ENCODE measurements around the gene HELZ2. TPM values are rescaled to one million over a fixed set of nuclear protein-coding genes. Genes with fewer than 3 reads are reported as not detected.

HELZ2 gene
- total RNA-seq, 1 donor from 2014 or later, result 11.5 TPM

DNA sequence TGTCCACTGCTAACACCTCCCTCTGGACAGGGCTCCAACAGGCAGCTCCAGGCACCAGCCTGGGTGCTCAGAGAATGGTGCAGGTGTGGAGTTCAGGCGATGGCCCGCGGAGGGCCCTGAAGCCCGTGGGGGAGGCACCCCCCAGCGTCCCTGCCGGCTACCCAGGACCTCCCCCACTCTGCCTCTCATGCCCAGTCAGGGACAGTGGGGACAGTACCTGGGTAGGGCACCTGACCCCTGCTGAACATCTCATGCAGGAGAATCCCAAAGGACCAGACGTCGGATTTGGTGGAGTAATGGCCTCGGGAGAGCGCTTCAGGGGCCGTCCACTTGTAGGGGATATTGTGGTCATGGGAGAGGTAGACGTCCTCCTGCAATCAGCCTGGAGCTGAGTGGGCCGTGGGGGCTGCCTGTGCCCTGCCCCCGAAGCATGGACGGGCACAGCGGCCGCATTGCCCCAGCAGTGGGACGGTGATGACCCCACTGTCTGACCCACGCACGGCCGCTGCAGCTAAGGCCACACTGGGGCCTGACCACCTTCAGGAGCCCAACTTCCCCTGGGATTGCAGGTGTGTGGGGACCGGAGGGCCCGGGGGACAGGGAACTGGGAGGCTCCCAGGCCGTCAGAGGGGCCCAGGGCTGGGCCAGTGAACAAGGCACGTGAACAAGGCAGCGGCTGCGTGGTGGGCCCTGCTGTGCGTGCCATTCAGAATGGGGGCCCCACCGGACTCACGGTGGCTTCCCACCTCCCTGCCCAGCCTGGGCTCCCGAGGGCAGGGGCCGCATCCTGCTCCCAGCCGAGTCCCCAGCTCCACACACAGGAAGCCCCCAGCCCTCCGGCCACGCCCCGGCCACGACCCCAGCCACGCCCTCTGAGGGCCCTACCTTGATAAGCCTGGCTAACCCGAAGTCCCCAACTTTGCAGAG, 43.9 kb downstream of the HELZ2 start:
- Mint-ChIP-seq H3K27me3 (ENCODE audit: low read depth) (no peaks in the 10 kb centered on the region), H3K4me3 (ENCODE audit: low read depth) (no peak overlapping the region), H3K36me3 (ENCODE audit: low read depth) (no peaks in the 10 kb centered on the region), H3K4me1 (ENCODE audit: low read depth) (no peaks in the 10 kb centered on the region), H3K27ac (no peak overlapping the region), H3K9me3 (no peaks in the 10 kb centered on the region)
- intact Hi-C loops (cut with micrococcal nuclease), result no loop called here
- DNase-seq (ENCODE audit: low spot score), result no peak

DNA sequence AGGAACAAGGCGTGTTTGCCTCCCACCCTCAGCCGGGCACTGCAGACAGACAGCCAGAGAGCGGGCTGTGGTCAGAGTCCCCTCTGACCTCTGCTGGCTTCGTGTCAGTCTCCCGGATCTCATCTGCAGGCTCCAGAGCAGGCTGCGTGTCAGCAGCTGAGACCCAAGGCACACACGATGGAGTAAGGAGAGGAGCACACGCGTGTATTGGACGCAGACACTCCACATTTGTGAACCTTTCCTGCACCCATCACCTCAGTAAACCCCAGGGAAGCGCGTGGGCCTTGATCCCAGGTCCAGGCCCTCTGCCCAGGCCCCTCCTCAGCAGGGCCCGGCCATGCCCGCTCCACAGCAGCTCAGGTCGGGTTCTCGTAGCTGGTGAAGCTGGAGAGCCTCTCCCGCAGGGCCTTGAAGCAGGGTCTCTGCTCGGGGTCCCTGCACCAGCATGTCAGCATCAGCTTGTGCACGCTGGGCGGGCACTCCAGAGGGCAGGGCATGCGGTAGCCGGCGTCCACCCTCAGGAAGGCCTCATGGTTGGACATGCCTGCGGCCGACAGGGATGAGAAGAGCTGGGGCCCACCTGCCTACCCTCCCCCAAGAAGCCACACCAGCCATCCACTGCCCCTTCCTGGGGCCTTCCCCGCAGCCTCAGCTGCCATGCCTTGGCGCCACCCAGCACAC, 44.7 kb downstream of the HELZ2 start:
- H3K36me3 Mint-ChIP-seq (ENCODE audit: low read depth), result peaks cover 1% of the 10 kb centered on the region
- intact Hi-C loops (cut with micrococcal nuclease), result no loop called here
- no peak overlapping the region for H3K27ac Mint-ChIP-seq
- DNase-seq (ENCODE audit: low spot score), result no peak
- H3K9me3 Mint-ChIP-seq, result no peaks in the 10 kb centered on the region
- H3K27me3 Mint-ChIP-seq (ENCODE audit: low read depth), result no peaks in the 10 kb centered on the region
- H3K4me1 Mint-ChIP-seq (ENCODE audit: low read depth), result no peaks in the 10 kb centered on the region
- no peak overlapping the region for H3K4me3 Mint-ChIP-seq (ENCODE audit: low read depth)

DNA sequence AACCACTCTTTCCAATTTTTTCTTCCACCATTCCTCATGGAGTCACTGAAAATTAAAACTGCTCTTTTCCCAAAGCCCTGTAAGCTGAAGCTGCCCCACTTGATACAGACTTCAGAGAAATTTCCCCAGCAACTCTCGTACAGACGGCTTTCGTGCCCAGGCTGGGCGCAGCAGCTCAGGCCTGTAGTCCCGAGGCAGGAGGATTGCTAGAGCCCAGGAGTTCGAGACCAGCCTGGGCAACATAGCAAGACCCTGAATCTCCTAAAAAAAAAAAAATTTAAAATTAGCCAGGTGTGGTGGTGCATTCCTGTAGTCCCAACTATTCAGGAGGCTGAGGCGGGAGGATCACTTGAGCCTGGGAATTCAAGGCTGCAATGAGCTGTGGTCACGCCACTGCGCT, 46.9 kb downstream of the HELZ2 start:
- H3K4me1 Mint-ChIP-seq (ENCODE audit: low read depth), result peaks cover 2% of the 10 kb centered on the region
- H3K27ac Mint-ChIP-seq, result no peak overlapping the region
- peaks cover 23% of the 10 kb centered on the region for H3K36me3 Mint-ChIP-seq (ENCODE audit: low read depth)
- no peak overlapping the region for H3K4me3 Mint-ChIP-seq (ENCODE audit: low read depth)
- intact Hi-C loops (cut with micrococcal nuclease), result no loop called here
- H3K27me3 Mint-ChIP-seq (ENCODE audit: low read depth), result no peaks in the 10 kb centered on the region
- H3K9me3 Mint-ChIP-seq, result peaks cover 9% of the 10 kb centered on the region
- DNase-seq (ENCODE audit: low spot score), result no peak

DNA sequence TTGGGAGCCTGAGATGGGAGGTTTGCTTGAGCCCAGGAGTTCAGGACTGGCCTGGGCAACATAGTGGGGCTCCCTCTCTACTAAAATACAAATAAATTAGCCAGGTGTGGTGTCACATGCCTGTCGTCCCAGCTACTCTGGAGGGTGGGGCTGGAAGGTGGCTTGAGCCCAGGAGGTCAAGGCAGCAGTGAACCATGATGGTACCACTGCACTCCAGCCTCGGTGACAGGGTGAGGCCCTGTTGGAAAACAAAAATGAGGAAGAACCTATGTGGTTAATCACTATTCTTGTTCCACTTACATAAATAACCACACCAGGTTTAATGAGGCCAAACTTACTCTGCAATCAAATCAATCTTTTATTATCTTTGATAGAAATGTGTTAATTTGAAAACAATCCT, 48.1 kb downstream of the HELZ2 start:
- Mint-ChIP-seq H3K36me3 (ENCODE audit: low read depth) (peaks cover 33% of the 10 kb centered on the region), H3K27ac (no peak overlapping the region), H3K4me1 (ENCODE audit: low read depth) (peaks cover 2% of the 10 kb centered on the region), H3K4me3 (ENCODE audit: low read depth) (no peak overlapping the region), H3K27me3 (ENCODE audit: low read depth) (no peaks in the 10 kb centered on the region), H3K9me3 (peaks cover 9% of the 10 kb centered on the region)
- DNase-seq (ENCODE audit: low spot score), result no peak
- intact Hi-C loops (cut with micrococcal nuclease), result no loop called here

DNA sequence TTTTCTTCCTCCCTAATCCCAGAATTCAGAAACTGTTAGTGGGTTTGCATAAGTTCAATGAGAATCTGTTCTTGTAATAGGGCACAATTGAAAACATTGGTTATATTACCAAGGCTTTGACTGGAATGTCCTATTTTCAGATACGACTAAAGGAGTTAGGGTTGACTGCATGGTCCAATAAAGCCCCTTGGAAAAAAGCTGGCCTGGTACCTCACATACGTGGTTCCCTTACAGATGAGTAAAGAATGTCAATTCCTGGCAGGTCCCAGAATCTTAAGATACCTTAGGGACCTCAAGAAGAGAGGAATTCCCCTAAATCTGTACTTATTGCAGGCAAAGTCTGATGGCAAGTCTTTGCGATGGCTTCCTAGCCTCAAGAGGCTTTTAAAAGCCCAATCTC, 48.9 kb downstream of the HELZ2 start:
- intact Hi-C loops (cut with micrococcal nuclease), result no loop called here
- Mint-ChIP-seq H3K36me3 (ENCODE audit: low read depth) (peaks cover 33% of the 10 kb centered on the region), H3K4me1 (ENCODE audit: low read depth) (peaks cover 2% of the 10 kb centered on the region), H3K4me3 (ENCODE audit: low read depth) (no peak overlapping the region), H3K9me3 (peaks cover 9% of the 10 kb centered on the region), H3K27ac (no peak overlapping the region), H3K27me3 (ENCODE audit: low read depth) (no peaks in the 10 kb centered on the region)
- DNase-seq (ENCODE audit: low spot score), result no peak

Other genes starting within 250 kb of the HELZ2 start
- not detected in 2 replicates for gene CHRNA4, start 212.9 kb downstream of the HELZ2 start, total RNA-seq
- gene KCNQ2, start 101.6 kb downstream of the HELZ2 start, total RNA-seq, result not detected in 2 replicates
- gene EEF1A2, start 75.2 kb downstream of the HELZ2 start, total RNA-seq, result 1.4 and 2.4 TPM in 2 replicates
- gene PPDPF, start 53.5 kb downstream of the HELZ2 start, total RNA-seq, result 135 and 143 TPM in 2 replicates
- gene PTK6, start 36.9 kb downstream of the HELZ2 start, total RNA-seq, result 0.32 and 0.46 TPM in 2 replicates
- gene SRMS, start 26.5 kb downstream of the HELZ2 start, total RNA-seq, result not detected in 2 replicates
- gene FNDC11, start 20.1 kb downstream of the HELZ2 start, total RNA-seq, result 0.18 and 0.27 TPM in 2 replicates
- 12.4 and 13.6 TPM in 2 replicates for gene GMEB2, start 52.9 kb upstream of the HELZ2 start, total RNA-seq
- 6.5 and 7.1 TPM in 2 replicates for gene STMN3, start 79.2 kb upstream of the HELZ2 start, total RNA-seq
- 44.0 and 46.9 TPM in 2 replicates for gene RTEL1, start 84.1 kb upstream of the HELZ2 start, total RNA-seq
- gene TNFRSF6B, start 122.4 kb upstream of the HELZ2 start, total RNA-seq, result not detected in 2 replicates
- gene ARFRP1, start 133.7 kb upstream of the HELZ2 start, total RNA-seq, result 59.0 and 59.1 TPM in 2 replicates
- gene ZGPAT, start 133.8 kb upstream of the HELZ2 start, total RNA-seq, result 29.0 and 36.1 TPM in 2 replicates
- gene LIME1, start 162.4 kb upstream of the HELZ2 start, total RNA-seq, result 15.7 TPM in 2 replicates
- gene SLC2A4RG, start 165.5 kb upstream of the HELZ2 start, total RNA-seq, result 48.3 and 53.0 TPM in 2 replicates

All from activated T-helper 2 cell treated with anti-CD3 and anti-CD28 coated beads, Interferon-gamma antibody, Interleukin-2, Interleukin-4, amounts not matched to agents 10 μg/mL and 5 μg/mL and 100 μg/mL, durations not matched to agents 14 hours and 24 hours and 36 hours (primary cell).